ENCODE data around the gene LSM14B.
"Not testable (repeated sequence)": the region's sequence is repeated elsewhere in the genome, so short reads cannot be mapped to it uniquely, and the experiment has no call there.

The LSM14B gene

DNA sequence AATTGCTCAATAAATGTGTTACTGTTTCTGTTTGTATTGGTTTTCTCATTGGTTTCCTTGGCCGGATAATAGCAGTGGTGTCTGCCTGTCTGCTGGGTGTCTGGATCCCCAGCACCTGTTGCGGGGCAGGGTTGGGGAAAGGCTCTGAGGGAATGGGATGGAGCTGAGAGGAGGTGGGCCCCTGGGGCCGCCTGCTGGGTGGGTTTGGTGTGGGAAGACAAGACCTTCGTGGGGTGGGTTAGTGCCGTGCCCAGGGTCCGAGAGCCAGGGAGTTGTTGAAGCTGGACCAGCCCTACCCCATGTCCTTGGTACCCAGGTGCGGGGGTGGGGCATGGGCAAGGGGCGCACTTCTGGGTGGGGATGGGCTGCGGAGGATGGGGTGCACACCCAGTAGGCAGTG, 25.3 kb downstream of the LSM14B start:
- DNase-seq: no peak

GRCh38 chr20:62148383-62148782, 26.1 kb downstream of the LSM14B start:
- DNase-seq: not testable (repeated sequence)

- DNase-seq: no peak
These were observed 26.6 kb downstream of the LSM14B start for GRCh38 chr20:62148908-62149314.

DNA sequence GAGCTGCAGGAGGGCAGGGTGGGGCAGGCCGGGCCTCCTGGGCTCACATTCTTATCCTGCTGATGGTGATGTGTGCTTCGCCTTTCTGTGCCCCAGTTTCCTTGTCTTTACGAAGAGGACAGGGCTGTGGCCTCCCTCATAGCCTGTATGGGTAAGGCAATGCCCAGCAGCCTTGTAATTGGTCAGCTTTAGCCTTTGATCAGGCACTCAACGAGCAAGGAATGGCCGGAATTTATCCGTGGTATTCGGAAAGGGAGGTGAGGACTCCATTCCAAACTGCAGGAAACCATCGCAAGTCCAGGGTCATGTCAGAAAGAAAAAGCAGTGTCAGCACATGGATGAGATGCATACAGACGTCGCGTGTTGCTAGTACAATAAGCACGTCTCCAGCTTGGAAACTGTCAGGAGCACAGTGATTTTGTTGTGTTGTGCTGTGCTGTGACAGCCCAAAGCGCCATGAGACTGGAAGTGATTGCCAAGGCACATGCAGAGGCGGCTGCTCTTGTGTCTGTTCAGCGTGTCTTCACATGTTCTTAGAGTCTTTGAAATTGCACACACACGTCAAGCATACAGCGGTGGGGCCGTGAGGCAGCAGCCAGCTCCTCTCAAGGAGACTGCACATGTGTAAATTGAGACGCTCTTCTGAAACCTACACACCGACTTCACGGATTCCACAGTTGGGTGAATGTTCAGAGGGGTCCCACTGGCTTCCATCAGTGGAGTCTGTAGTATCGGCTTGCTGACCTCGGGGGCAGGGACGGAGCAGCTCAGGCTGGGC, 27.4 kb downstream of the LSM14B start:
- DNase-seq: no peak

- no peak for DNase-seq
These were observed 28.0 kb downstream of the LSM14B start for GRCh38 chr20:62150310-62150575.

- no peak for DNase-seq
These were observed 28.9 kb downstream of the LSM14B start for GRCh38 chr20:62151225-62151624.

- no peak for DNase-seq
These were observed 29.6 kb downstream of the LSM14B start for GRCh38 chr20:62151835-62152364.

GRCh38 chr20:62155428-62156253, 33.4 kb downstream of the LSM14B start:
- no peak for DNase-seq

DNA sequence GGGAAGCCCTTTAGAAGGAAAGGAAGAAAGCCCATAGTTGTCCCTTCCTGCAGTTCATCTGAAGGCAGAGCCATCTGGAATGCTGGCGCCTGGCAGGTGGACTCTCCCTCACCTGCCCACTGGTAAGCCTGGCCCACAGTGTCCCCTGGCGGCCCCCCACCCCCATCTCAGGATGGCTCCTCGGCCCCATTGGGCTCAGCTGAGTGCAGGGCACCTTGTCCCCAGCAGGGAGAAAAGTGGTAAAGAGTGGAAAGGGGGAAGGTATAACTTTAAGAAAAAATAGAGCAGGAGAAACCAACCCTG, 33.9 kb downstream of the LSM14B start:
- DNase-seq: no peak

GRCh38 chr20:62156592-62157386, 34.5 kb downstream of the LSM14B start:
- peak; percentile 77 for DNase-seq

DNA sequence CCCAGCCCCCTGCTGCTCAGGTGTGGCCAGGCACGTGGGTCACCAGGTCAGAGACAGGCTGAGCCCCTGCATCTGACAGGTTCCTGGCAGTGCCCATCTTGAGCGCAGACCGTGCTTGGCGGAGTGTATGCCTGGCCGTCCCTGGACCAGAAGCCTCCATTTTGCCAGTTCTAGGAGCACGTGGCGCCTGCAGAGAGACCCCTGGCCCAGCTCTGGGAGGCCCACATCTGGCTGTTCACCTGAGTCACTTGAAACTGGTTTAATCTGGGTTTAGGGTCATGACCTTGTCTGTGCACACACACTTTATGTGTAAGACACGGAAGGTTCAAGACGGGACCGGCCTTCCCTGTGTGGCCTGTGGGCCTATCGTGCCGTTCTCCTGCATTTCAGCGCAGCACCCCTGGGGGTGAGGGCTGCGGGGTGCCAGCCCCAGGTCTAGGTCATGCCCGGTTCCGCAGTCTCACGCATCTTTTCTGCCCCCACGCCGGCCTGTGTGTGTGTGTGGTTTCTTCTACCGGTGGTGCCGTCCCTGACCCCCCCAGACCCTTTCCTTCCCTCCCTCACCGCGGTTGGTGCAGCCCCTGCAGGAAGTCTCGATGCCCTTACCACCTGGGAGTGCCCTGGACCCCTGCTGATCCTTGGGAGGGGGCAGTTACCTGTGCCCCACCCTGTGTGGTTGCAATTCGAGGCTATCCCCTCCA, 35.3 kb downstream of the LSM14B start:
- DNase-seq: no peak

DNA sequence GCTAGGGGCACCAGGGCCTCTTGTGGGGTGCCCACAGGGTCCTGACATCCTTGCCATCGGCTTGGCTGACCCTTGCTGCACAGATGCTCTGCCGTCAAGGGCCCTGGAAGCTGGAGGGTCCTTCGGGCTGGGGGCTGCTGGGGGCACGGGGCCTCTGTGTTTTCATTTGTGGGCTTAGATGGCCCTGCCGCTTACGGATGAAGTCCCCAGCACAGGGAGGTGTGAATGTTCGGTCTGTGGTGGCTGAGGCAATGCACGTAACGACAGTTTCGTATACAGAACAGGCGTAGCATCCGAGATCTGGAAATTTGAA, 35.8 kb downstream of the LSM14B start:
- DNase-seq: no peak

GRCh38 chr20:62158541-62158940, 36.3 kb downstream of the LSM14B start:
- DNase-seq: no peak

- DNase-seq: no peak
These were observed 36.8 kb downstream of the LSM14B start for GRCh38 chr20:62159052-62159451.

DNA sequence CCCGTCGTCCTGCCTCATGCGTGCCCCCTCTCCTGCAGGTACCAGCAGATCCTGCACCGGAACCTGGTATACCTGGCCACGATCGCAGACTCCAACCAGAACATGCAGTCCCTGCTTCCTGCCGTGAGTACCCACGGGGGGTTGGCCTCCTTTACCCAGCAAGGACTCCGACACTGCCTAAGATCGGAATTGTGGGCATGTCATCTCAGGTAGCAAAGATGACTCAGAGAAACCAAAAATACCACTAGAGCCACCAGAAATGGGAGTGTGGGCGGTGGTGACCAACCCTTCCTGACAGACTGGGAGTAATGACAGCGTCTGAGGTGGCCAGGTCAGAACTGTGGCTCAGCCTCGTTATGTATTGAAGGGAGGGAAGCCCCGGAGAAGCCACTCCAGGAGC, 37.6 kb downstream of the LSM14B start:
- DNase-seq: peak; percentile 46

- DNase-seq: no peak
These were observed 38.0 kb downstream of the LSM14B start for GRCh38 chr20:62160253-62160652.

GRCh38 chr20:62160876-62161275, 38.6 kb downstream of the LSM14B start:
- no peak for DNase-seq

GRCh38 chr20:62161347-62161746, 39.1 kb downstream of the LSM14B start:
- no peak for DNase-seq

DNA sequence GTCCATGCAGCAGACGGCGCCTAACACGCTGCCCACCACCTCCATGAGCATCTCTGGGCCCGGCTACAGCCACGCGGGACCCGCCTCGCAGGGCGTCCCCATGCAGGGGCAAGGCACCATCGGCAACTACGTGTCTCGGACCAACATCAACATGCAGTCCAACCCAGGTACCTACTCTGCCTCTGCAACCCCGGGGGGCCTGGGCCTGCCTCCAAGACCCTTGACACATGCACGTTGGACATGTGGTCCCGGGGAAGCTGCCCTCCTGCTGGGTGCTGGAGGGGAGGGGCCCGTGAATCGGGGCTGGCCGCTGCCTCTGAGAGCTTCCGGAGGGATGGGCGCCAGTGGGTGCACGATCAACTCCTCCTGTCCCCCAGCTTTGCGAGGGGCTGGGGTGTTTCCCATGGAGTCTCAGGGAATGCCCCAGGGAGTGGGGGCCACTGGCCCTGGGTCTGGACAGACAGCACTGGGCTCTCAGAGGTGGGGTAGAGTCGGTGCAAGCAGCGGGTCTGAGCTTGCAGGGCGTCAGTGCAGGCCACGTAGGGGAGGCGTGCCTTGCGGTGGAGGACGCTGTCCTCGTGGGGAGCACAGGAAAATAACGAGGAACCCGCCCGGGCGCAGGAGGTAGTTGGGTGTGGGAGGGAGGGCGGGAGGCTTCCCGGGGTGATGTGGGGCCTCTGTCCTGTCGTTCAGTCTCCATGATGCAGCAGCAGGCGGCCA, 40.6 kb downstream of the LSM14B start:
- DNase-seq: no peak

- DNase-seq: no peak
These were observed 41.2 kb downstream of the LSM14B start for GRCh38 chr20:62163485-62163865.

- DNase-seq: no peak
These were observed 41.9 kb downstream of the LSM14B start for GRCh38 chr20:62163986-62164762.

Data from activated CD8-positive, alpha-beta memory T cell treated with anti-CD3 and anti-CD28 coated beads, Interleukin-2, amount 50 U/mL, for 4 hours (primary cell).